Liver (tissue), 9 donors: ENCODE measurements around the gene IL32. TPM values are rescaled to one million over a fixed set of nuclear protein-coding genes. Genes with fewer than 3 reads are reported as not detected.
"Not testable (repeated sequence)": the region's sequence is repeated elsewhere in the genome, so short reads cannot be mapped to it uniquely, and the experiment has no call there.

Experiments used
- DNase-seq: peaks from one replicate; pipeline ENCODE4 v3.0.0-alpha.2; 2017; ENCODE audit warnings: low spot score
- H3K27ac ChIP-seq, 2 donors: one replicate each; pipeline ENCODE4 v1.7.0; 2013; ENCODE audit warnings: inconsistent platforms in 2 of 2, low read length in 2 of 2, control low read depth in 1 of 2, low read depth in 1 of 2, mild to moderate bottlenecking in 1 of 2
- H3K27me3 ChIP-seq, 4 donors: one replicate each; pipeline versions ENCODE4 v1.6.1 to v1.7.0; 2013; ENCODE audit warnings: low read length in 3 of 4, inconsistent platforms in 1 of 4, mild to moderate bottlenecking in 1 of 4, moderate library complexity in 1 of 4; ENCODE audit not compliant: control insufficient read depth in 4 of 4, insufficient read depth in 4 of 4
- H3K36me3 ChIP-seq, 4 donors: one replicate each; pipeline versions ENCODE4 v1.6.1 to v1.7.0; 2013; ENCODE audit warnings: low read length in 3 of 4, mild to moderate bottlenecking in 3 of 4, low read depth in 1 of 4, moderate library complexity in 1 of 4; ENCODE audit not compliant: control insufficient read depth in 4 of 4, insufficient read depth in 3 of 4
- H3K4me1 ChIP-seq, 4 donors: one replicate each; pipeline versions ENCODE4 v1.6.1 to v1.7.0; 2013; ENCODE audit warnings: low read length in 3 of 4, mild to moderate bottlenecking in 3 of 4, moderate library complexity in 1 of 4; ENCODE audit not compliant: control insufficient read depth in 4 of 4, insufficient read depth in 4 of 4
- H3K4me3 ChIP-seq, 3 donors: one replicate each; pipeline versions ENCODE4 v1.6.1 to v1.7.0; 2013; ENCODE audit warnings: low read length in 3 of 3, control low read depth in 1 of 3, low read depth in 1 of 3, mild to moderate bottlenecking in 1 of 3
- H3K9ac ChIP-seq, 2 donors: one replicate each; pipeline ENCODE4 v1.7.0; 2013; ENCODE audit warnings: low read length in 2 of 2, mild to moderate bottlenecking in 2 of 2, moderate library complexity in 2 of 2, control low read depth in 1 of 2, low read depth in 1 of 2
- H3K9me3 ChIP-seq, 4 donors: one replicate each; pipeline versions ENCODE4 v1.6.1 to v1.7.0; 2013; ENCODE audit warnings: low read length in 3 of 4; ENCODE audit not compliant: control insufficient read depth in 4 of 4
- CTCF ChIP-seq: fragments of 150-350 bp; IDR thresholded peaks from 2 replicates; pipeline ENCODE4 v1.5.1; 2017; ENCODE audit warnings: improper control_type of control experiment, low read depth, low read length; ENCODE audit not compliant: missing input control
- EGR1 ChIP-seq, 2 donors: IDR thresholded peaks; 2 replicates each; pipeline ENCODE4 v1.6.1; 2016 to 2018; ENCODE audit warnings: antibody characterized with exemption in 2 of 2, low read depth in 2 of 2
- FOXA1 ChIP-seq: IDR thresholded peaks from 2 replicates; pipeline ENCODE4 v1.6.1; 2016; ENCODE audit warnings: antibody characterized with exemption
- FOXA2 ChIP-seq: IDR thresholded peaks from 2 replicates; pipeline ENCODE4 v1.6.1; 2016; ENCODE audit warnings: antibody characterized with exemption
- GABPA ChIP-seq, 2 donors: IDR thresholded peaks in 1 of 2; conservative IDR thresholded peaks in 1 of 2; 2 replicates each; pipeline ENCODE4 v1.6.1; 2016; ENCODE audit warnings: antibody characterized with exemption in 2 of 2, mild to moderate bottlenecking in 1 of 2, moderate library complexity in 1 of 2
- HNF4A ChIP-seq, 2 donors: conservative IDR thresholded peaks; 2 replicates each; pipeline ENCODE4 v1.6.1; 2016; ENCODE audit warnings: antibody characterized with exemption in 2 of 2, mild to moderate bottlenecking in 2 of 2
- HNF4G ChIP-seq: IDR thresholded peaks from 2 replicates; pipeline ENCODE4 v1.6.1; 2016; ENCODE audit warnings: antibody characterized with exemption
- NR2F2 ChIP-seq: IDR thresholded peaks from 2 replicates; pipeline ENCODE4 v1.6.1; 2016; ENCODE audit warnings: antibody characterized with exemption
- RAD21 ChIP-seq, 2 donors: IDR thresholded peaks; 2 replicates each; pipeline ENCODE4 v1.6.1; 2016; ENCODE audit warnings: antibody characterized with exemption in 2 of 2, mild to moderate bottlenecking in 2 of 2
- REST ChIP-seq: IDR thresholded peaks from 2 replicates; pipeline ENCODE4 v1.6.1; 2016; ENCODE audit warnings: antibody characterized with exemption, mild to moderate bottlenecking
- RXRA ChIP-seq, 2 donors: IDR thresholded peaks; 2 replicates each; pipeline ENCODE4 v1.6.1; 2017 to 2018; ENCODE audit warnings: antibody characterized with exemption in 2 of 2, mild to moderate bottlenecking in 1 of 2
- SP1 ChIP-seq: IDR thresholded peaks from 2 replicates; pipeline ENCODE4 v1.6.1; 2018; ENCODE audit warnings: antibody characterized with exemption, mild to moderate bottlenecking
- TAF1 ChIP-seq: conservative IDR thresholded peaks from 2 replicates; pipeline ENCODE4 v1.6.1; 2016; ENCODE audit warnings: antibody characterized with exemption, mild to moderate bottlenecking
- WGBS: extraction: QIAGEN DNeasy Blood & Tissue Kit; methylation state at CpG from one replicate; pipeline ENCODE4 v1.1.7; 2013; 5-methylcytosine and 5-hydroxymethylcytosine counted together
- polyA plus RNA-seq, 2 donors: library from polyadenylated mRNA; stranded (reverse) in 1 of 2; unstranded in 1 of 2; fragments of 200-250 nt in 1 of 2; fragments of >200 nt in 1 of 2; fragmentation: Nextera tagmentation in 1 of 2; extraction: Ambion mirVana in 1 of 2; gene quantifications; one replicate each; pipeline versions ENCODE4 v1.2.1 to v1.2.3, GENCODE V29; 2013 to 2015
- total RNA-seq, 2 donors: library from RNA; depleted of rRNA; stranded (reverse); fragments of >200 nt; gene quantifications; one replicate each; pipeline ENCODE4 v1.2.3, GENCODE V29; 2014
- TF ChIP-seq, protein P1 (sequence below): IDR thresholded peaks from 2 replicates; pipeline ENCODE4 v1.6.1; 2016; ENCODE audit warnings: antibody characterized with exemption
- TF ChIP-seq, protein P2 (sequence below): IDR thresholded peaks from 2 replicates; pipeline ENCODE4 v1.6.1; 2016; ENCODE audit warnings: antibody characterized with exemption
- donor health status: healthy.
- donor health status: healthy.
- donor health status: healthy.
- donor health status: healthy.
- donor health status: healthy.

Gene IL32
- total and polyA plus RNA-seq, 4 donors = 8.6 to 328 (median 196) TPM

GRCh38 chr16:3080024-3080423 lies 14.6 kb downstream of the IL32 start:
- H3K4me1 ChIP-seq = peaks cover 0 to 3% (median under 1%) of the 10 kb centered on the region in 4 donors
- no peak overlapping the region for H3K9ac ChIP-seq
- no peak for TF ChIP-seq RXRA (IDR thresholded peaks at IDR 0.05)
- TF ChIP-seq HNF4G = no peak
- no peak for TF ChIP-seq SP1
- no peak for TF ChIP-seq EGR1 (IDR thresholded peaks at IDR 0.05; ENCODE audit: low read depth in 2 of 2)
- no peak for TF ChIP-seq FOXA1
- TF ChIP-seq NR2F2 = no peak
- no peak for TF ChIP-seq CTCF
- no peak for TF ChIP-seq TAF1
- TF ChIP-seq REST = no peak
- no peak for TF ChIP-seq RAD21 (IDR thresholded peaks at IDR 0.05)
- TF ChIP-seq GABPA (IDR thresholded peaks at IDR 0.05 in 1 of 2, conservative IDR thresholded peaks at IDR 0.05 in 1 of 2) = no peak
- TF ChIP-seq, protein P1, sequence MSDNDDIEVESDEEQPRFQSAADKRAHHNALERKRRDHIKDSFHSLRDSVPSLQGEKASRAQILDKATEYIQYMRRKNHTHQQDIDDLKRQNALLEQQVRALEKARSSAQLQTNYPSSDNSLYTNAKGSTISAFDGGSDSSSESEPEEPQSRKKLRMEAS = no peak
- TF ChIP-seq, protein P2, sequence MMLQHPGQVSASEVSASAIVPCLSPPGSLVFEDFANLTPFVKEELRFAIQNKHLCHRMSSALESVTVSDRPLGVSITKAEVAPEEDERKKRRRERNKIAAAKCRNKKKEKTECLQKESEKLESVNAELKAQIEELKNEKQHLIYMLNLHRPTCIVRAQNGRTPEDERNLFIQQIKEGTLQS = no peak
- TF ChIP-seq FOXA2 = no peak
- no peak for TF ChIP-seq HNF4A (conservative IDR thresholded peaks at IDR 0.05)
- no peak overlapping the region for H3K4me3 ChIP-seq
- no peaks in the 10 kb centered on the region for H3K27me3 ChIP-seq
- no peak overlapping the region for H3K27ac ChIP-seq
- H3K36me3 ChIP-seq = no peaks in the 10 kb centered on the region
- 88% methylated on average over 17 of the region's 17 CpGs for WGBS
- no peak for DNase-seq
- H3K9me3 ChIP-seq = no peaks in the 10 kb centered on the region

DNA sequence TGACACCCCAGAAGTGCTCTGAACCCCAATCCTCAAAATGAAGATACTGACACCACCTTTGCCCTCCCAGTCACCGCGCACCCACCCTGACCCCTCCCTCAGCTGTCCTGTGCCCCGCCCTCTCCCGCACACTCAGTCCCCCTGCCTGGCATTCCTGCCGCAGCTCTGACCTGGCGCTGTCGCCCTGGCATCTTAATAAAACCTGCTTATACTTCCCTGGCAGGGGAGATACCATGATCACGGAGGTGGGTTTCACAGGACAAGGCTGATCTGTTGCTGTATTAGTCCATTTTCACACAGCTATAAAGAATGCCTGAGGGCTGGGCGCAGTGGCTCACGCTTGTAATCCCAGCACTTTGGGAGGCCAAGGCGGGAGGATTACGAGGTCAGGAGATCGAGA lies 16.5 kb downstream of the IL32 start:
- not testable (repeated sequence) for H3K4me1 ChIP-seq, DNase-seq, H3K27me3 ChIP-seq, H3K36me3 ChIP-seq, H3K27ac ChIP-seq, H3K9me3 ChIP-seq, H3K4me3 ChIP-seq, H3K9ac ChIP-seq
- 90% methylated on average over 13 of the region's 13 CpGs for WGBS

DNA sequence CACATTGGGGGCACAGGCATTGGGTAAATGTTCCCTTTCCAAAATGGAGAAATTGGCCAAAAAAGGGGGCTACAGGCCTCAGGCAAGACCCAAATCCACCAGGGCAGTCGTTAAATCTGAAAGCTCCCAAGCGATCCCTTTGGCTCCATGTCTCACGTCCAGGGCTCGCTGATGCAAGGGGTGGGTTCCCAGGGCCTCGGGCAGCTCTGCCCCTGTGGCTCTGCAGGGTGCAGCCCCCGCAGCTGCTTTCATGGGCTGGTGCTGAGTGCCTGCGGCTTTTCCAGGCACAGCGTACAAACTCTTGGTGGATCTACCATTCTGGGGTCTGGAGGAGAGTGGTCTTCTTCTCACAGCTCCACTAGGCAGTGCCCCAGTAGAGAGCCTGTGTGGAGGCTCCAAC lies 18.0 kb downstream of the IL32 start:
- 97% methylated on average over 8 of the region's 8 CpGs for WGBS
- not testable (repeated sequence) for H3K9me3 ChIP-seq, H3K4me1 ChIP-seq, H3K4me3 ChIP-seq, H3K27ac ChIP-seq, DNase-seq, H3K9ac ChIP-seq, H3K27me3 ChIP-seq, H3K36me3 ChIP-seq
